NCI-H774 (cell line): ENCODE data around the gene DDX56.
"Not testable (repeated sequence)": the region's sequence is repeated elsewhere in the genome, so short reads cannot be mapped to it uniquely, and the experiment has no call there.

Experiments
- DNase-seq: peaks from one replicate; lab custom pipeline; 2025; lab: John Stamatoyannopoulos, UW

The DDX56 gene

DNA sequence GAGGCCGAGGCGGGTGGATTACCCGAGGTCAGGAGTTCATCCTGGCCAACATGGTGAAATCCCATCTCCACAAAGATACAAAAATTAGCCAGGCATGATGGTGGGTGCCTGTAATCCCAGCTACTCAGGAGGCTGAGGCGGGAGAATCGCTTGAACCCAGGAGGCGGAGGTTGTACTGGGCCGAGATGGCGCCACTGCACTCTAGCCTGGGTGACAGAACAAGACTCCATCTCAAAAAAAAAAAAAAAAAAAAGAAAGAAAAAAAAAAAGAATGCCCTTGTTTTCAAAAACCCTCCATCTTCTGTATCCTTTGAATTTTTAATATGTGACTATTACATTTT is 11.1 kb downstream of the DDX56 start:
- DNase-seq = not testable (repeated sequence)

DNA sequence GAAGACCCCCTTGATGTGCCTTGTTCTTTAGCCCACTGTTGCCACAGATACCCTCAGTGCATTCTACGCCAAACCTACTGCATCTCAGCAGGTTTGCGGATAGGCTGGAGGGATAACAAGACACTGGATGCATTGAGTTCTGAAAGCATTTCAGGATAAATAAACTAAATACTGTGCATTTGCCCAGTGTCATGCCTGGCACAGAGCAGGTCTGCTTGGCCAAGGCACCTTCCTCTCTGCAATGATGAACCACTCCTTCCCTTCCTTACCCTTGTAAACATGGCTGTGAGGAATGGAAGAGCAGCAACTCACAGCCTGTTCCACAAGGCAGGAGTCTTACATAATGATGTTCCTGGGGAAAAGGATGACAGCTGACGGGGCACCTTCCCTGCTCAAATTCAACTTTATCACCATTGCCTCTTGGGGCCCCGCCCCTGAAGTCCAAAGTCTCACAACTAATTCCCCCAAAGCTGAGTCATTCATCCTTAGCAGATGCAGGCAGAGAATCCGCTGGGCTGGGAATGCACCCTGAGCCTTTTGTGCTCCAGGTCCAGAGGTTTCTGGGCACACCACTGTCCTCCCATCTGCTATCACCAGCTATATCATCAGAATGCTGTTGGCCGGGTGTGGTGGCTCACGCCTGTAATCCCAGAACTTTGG is 11.6 kb downstream of the DDX56 start:
- DNase-seq = no peak

DNA sequence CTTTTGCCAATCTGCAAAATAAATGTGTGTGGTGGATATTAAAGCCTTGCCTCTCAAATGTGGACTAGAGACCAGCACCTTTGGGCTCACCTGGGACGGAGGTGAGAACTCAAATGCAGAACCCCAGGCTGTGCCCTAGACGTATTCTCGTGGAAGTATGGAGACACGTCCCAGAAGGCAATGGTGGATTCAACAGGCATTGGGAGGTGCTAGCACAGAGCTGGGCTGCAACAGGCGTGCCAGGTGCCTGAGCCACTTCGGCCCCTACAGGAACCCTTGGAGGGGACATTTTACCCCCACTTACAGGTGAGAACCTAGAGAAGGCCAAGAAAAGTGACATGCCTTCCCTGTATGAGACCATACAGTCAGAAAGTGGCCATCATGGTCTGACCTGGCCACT is 12.2 kb downstream of the DDX56 start:
- no peak for DNase-seq

DNA sequence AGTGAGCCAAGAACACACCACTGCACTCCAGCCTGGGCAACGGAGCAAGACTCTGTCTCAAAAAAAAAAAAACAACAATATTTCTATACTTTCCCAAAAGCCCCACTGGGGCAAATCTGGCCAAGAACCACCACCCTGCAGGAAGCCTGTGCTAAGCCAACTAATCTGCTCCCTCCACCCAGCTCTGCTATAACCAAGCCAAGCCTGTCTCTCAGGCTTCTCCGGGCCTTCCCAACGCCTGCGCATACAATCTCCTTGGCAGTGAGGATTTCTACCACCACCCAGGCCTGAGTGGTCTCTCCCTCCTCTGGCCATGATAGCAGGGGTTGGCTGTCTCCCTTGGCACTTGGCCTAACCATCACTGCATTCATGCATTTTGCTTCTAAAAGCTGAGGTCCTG is 14.2 kb downstream of the DDX56 start:
- DNase-seq = no peak

DNA sequence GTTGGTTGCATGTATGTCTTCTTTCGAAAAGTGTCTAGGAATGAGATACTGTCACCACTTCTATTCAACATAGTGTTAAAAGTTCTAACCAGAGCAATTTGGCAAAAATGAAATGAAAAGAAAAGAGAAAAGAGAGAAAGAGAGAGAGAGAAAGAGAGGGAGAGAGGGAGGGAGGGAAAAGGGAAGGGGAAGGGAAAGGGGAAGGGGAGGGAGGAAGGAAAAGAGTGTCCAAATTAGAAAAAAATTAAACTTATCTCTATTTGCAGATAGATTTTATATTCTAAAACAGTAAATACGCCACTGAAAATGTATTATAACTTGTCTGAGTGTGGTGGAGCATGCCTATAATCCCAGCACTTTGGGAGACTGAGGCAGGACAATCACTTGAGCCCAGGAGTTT is 16.2 kb downstream of the DDX56 start:
- no peak for DNase-seq

DNA sequence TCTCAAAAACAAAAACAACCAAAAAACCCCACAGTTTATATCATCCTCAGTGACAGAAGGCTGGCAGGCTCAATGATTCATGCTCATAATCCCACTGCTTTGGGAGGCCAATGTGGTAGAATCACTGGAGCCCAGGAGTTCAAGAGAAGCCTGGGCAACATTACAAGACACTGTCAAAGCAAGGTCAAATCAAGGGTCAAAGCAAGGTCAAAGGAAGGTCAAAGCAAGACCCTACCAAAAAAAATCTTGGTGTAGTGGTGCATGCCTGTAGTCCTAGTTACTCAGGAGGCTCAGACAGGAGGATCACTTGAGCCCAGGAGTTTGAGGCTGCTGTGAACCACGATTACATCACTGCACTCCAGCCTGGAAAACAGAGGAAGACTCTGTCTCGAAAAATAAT is 18.4 kb downstream of the DDX56 start:
- DNase-seq = no peak

DNA sequence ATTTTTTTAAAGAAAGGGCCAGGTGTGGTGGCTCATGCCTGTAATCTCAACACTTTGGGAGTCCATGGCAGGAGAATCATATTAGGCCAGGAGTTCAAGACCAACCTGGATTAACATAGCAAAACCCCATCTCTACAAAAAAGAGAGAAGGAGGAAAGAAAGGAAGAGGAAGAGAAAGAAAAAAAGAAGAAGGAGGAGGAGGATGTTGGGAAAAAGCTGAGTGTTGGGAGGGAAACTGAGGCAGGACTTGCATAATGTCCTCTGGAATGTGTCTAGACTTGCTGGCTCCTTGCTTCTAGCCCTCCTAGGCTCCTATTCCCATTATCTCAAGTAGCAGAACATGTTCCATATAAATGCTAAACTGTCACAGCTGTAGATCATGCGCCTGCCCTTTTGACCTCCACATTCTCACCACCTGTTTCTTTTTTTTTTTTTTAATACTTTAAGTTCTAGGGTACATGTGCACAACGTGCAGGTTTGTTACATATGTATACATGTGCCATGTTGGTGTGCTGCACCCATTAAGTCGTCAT is 21.2 kb downstream of the DDX56 start:
- DNase-seq = not testable (repeated sequence)

DNA sequence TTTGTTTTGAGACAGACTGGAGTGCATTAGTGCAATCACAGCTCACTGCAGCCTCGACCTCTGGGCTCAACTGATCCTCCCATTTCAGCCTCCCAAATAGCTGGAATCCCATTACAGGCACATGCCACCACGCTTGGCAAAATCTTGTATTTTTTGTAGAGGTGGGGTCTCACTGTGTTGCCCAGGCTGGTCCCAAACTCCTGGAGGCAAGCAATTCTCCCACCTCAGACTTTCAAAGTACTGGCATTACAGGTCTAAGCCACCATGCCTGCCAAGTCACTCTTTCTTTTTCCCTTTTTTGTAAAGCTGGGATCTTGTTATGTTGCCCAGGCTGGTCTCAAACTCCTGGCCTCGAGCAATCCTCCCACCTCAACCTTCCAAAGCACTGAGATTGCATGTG is 24.3 kb downstream of the DDX56 start:
- DNase-seq = no peak

DNA sequence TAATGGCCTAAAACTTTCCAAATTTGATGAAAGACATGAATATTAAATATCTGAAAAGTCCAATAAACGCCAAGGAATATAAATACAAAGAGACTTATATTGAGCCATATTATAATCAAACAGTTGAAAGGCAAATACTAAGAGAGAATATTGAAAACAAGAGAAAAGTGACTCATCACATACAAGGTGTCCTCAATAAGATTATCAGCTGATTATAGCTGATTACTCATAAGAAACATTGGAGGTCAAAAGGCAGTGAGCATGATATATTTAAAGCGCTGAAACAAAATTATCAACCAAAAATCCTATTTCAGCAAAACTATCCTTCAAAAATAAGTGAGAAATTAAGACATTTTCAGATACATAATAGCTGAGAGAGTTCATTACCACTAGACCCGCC is 24.8 kb downstream of the DDX56 start:
- no peak for DNase-seq

DNA sequence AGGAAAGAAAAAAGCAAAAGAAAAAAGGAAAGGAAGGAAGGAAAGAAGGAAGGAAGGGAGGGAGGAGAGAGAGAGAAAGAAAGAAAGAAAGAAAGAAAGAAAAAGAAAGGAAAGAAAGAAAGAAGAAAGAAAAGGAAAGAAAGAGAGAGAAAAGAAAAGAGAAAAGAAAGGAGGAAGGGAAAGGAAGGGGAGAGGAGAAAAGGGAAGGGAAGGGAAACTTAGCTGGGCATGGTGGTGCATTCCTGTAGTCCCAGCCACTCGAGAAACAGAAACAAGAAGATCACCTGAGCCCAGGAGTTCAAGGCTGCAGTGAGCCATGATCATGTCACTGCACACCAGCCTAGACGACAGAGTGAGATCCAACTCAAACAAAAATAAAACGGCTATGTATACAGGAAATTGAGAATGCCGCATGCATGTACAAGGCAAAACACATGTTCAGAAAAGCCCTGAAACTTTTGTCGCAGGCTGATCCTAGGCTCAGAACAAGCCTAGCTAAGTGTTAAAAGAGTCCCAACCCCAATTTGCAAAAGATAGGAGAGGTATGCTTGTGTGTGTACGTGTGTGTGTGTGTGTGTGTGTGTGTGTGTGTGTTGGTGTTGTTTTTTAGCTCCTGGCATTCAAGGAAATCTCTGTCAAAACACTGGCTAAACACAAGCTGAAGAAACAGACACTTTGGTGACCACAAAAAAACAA is 26.0 kb downstream of the DDX56 start:
- DNase-seq = no peak

DNA sequence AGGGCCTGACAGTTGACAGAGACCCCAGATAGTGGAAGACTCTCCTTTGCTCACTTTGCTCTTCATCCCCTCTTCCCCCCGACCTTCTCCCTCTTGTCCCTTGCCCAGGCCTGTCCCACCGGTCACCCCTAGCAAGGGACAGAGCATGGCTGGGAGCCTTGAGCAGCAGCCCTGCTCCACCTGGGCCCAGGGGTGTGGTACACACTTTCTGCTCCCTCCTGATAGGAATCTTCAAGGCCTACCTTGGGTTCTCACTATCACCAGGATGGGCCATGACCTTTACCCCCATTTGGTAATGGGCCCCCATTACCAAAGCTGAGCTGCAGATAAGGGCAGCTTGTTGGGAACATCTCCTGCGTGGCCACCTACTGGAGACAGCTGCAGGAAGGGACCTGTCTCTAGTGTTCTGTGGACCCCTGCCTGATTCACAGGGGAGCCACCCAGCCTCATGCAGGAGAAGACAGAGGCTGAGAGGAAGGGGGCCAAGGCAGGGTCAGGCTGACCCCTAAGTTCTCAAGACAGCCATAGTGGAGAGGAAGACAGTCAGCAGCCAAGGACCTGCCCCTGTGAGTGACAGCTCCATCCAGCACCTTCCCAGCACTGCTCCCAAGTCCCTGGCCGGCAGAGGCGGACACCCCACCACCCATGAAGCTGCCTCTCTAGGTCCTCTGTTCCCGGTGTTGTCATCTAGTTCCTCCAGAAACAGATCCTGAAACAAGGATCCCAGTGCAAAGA is 31.7 kb downstream of the DDX56 start:
- DNase-seq = no peak

DNA sequence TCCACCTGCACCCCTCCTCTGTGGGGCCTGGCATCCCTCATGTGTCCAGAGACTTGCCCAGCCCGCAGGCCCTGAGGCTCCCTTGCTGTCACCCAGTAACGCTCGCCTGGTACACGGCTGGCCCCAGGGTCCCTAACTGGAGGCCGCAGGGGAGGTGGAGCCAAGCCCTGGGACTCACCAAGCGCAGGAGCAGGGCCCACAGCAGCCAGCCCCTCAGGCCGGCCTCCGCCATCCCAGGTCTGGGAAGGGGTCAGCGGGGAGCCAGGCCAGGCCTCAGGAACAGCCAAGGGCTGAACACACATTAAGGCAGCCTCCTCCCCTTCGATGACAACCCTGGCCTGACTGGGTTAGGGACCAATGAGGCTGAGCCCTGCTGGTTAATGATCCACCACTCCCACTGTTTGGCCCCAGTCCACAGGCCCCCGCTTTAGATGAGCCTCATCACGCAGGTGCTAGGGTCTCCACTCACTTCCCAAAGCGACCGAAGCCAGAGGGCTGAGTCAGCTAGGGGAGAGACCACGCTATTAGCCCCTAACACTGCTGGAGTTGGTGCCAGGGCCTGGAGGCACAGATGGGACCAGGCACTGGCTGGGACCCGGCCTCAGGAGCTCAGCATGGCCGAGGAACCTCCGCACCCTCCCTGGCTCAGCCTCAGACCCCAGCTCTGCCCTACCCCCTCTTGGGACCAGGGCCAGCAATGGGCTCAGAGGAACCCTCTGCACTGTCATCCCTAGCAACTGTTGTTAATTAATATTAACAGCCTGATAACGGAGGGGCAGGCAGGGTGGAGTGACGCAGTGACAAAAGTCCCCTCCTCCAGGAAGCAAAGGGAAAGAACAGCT is 32.5 kb downstream of the DDX56 start, which contains the start of gene NPC1L1:
Gene NPC1L1 (minus strand): TSS at position 303 of the 842 bp plus-strand sequence. CDS start 71 bp downstream, at position 232.
- DNase-seq = no peak

DNA sequence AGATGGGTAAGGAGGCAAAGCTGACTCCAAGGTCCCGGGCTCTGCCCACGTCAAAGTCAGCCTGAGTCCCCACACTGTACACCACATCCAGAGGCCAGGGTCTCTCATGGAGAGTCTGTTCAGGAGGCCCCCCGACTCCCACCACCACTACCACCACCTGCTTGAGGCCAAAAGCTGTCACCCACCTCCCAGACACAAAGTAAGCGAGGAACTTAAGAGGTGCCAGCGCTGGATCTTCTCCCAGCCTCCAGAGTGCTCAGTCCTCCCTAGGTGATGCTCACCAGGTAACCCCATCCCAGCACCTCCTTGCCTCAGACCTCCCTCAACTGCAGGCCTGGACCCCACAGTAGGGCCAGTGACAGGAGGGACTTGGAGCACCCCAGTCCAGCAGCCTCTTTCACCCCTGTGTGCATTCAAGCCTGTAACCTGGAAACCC is 33.1 kb downstream of the DDX56 start:
- no peak for DNase-seq

DNA sequence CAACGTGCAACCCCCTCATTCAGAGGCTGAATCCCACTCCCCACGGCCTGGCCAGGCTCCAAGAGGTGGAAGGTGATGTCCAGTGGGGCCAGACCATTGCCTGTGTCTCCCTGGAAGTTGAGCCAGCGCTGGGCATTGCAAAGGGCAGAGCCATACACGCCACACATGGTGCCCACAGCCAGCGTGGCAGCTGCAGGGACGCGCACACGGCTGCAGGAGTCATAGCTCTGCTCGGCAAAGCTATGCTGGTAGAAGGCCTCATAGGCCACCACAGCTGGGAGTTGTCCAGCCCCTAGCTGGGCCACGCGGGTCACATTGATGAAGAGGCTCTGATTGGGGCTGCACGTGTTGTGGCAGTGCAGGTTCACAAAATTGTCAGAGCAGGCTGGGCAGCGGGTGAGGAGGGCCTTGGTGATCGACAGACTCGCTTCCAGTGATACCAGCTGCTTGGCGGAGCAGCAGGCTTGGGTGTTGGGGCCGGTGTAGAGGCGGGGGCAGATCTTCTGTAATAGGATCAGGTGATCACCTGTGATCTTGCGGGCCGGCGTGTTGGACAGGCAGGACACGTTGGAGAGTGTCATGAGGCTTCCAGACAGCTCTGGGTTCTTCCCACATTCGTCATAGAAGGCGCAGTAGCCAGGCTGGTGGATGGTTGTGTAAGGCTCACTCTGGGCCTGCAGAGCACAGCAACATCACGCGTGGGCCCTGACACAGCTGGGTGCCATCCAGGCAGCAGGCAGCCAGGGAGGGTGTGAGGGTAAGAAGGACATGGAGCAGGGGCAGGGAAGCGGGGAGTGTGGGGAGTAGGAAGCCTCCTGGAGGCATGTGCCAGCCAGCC is 33.8 kb downstream of the DDX56 start:
- no peak for DNase-seq

DNA sequence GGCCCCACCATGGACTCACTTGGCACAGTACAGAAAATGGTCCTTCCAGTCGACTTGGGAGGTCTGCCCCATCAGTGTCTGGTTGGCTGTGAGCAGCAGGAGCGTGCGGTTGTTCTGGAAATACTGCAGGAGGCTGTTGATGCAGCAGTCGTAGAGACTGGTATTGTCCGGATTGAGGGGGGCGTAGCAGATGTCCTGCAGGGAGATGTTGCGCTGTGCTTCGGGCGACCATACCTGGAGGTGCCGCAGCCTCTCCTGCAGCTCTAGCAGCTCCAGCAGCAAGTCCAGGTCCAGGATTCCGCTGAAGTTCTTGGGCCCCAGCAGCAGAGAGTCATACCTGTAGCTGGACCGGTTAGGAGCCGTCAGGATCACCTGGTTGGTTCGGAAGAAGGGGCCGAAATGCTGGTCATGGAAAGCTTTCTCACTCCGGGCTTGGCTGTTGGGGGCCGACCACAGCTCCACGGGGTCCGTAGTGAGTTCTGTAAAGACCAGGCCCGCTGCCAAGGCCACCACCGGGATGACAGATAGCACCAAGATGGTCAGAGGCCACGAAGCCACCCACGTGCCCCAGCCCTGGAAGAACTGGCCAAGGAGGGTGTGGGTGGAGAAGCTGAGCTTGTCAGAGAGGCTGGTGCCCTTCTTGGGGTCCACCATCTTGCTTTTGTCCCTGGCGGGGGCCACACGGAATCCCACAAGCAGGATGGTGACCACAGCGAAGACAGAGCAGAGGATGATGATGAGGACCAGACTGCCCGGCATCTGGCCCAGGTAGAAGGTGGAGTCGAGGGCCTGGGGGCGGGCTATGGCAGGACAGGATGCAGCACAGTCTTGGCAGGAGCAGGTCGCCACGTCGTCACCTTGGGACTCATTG is 34.7 kb downstream of the DDX56 start:
- DNase-seq = no peak

DNA sequence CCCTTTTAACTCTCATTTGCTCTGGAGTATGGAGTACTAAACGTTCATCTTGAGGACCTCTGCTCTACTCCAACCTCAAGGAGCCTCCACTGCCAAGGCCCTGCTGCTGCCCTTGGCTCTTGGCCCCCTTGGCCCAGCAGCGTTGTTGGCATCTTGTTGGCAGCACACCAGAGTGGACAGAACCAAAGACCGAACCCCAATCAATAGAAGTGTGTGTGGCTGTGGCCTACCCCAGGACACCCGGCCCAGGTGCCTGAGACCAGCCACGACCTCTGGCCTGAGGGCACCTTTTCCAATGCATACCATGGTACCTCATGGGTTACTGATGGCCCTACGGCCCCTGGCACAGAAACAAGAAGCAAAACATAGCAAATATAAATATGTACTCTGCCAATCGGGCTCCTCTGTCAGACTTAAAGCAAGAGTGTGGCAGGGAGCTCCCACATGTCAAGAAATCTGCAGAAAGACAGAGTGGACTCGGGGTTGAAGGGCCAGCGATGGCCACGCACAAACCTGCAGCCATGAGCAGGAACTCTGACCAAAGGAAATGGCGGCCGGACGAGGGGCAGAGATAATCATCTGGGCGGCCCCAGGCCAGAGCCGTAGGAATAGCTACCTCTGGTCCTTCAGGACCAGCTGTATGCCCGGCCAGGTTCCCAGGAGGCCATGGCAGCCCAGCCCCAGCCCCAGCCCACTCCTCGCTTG is 35.5 kb downstream of the DDX56 start:
- no peak for DNase-seq

DNA sequence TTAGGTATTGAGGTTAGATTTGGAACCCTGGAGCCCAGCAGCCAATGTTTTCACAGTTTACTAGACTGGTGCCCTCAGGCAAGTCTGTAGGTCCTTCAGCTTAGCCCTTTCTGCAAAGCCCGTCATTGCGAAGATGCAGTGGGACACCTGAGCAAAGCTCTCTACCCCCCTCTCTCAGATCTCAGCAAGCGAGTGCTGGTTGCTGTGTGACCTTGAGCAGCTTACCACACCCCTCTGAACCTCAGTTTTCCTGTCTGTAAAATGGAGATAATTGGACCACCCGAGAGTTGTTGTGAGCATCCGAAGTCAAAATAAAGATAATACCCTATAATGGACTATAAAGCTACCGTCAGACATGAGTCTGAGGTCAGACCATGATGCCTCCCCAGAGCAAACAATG is 36.3 kb downstream of the DDX56 start:
- DNase-seq = no peak

DNA sequence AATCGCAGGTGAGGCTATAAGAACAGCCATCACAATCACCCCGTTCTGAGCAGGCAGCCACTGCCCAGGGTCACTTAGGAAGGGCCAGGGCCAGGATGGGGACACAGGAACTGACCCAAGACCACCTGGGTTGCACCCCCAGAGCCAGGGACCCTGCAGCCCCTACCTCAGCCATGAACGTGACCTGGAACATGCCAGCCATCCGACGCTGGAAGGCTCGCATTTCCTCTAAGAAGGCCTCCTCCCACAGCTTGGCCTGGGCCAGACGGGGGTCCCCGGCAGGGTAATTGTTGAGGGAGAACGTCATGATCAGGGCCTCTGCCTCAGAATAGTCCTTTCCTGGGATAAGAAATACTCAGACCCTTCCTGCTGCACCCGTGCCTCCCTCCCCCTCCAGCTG is 37.6 kb downstream of the DDX56 start:
- no peak for DNase-seq

DNA sequence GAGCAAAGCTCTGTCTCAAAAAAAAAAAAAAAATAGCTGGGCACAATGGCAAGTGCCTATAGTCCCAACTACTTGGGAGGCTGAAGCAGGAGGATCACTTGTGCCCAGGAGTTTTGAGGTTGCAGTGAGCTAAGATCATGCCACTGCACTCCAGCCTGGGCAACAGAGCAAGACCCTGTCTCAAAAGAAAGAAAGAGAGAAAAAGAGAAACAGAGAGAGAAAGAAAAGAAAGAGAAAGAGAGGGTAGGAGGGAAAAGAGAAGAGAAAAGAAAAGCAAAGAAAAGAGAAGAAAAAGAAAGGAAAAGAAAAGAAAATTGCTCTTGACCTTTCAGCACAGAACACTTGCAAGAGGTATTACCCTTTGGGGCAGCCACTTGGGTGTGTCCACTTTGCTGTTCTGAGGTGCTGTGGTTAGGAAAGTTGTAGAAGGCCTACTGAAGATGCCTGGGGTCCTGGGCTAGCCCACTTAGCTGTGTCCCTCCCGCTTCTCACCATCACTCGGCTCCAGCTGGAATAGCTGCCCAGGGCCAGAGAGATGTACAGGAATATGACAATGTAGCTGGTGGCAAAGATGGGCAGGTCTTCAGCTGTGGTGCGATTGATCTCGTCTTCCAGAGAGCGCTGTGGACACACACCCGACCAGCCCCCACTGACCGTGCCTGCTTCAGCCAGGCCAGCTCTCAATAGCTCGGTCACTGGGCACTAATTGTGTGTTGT is 38.2 kb downstream of the DDX56 start:
- no peak for DNase-seq
